Measurements from ENCODE around the gene SH3GL2.
A peak's percentile ranks its signal among the peaks of the same experiment; 100 is the strongest.

SH3GL2 gene

DNA sequence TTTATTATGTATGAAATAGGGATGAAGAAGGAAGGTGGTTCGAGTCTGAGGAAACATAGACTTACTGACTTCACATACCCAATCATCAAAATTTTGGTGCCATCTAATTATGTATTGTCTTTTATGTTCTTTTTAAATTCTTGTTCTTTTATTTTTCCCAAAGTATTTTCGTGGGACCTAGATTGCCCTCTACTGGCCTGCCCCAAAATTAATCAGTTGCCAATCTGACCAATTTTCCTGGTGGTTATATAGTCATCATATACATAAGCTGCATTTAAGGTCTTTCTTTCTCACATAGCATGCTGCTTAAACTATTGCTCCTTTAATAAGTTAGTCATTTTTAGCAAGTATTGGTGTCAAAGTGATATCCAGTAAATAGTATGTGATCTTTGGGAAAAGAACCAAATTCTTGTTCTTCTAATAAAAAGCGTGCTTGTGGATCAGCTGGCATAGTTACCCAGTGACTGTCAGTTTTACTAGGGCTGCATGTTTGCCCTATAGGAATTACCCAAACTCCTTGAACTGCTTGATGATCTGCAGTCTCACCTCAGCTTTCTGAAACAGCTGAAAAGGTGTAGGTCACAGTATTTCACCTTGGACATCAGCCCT, 223.5 kb downstream of the SH3GL2 start:
- Mint-ChIP-seq H3K4me1 (peaks cover 3% of the 10 kb centered on the region), H3K36me3 (ENCODE audit: low read depth) (no peaks in the 10 kb centered on the region), H3K9me3 (no peaks in the 10 kb centered on the region), H3K27me3 (ENCODE audit: low read depth) (peaks cover 12% of the 10 kb centered on the region), H3K4me3 (no peak overlapping the region), H3K27ac (no peak overlapping the region)
- TF ChIP-seq, protein P1, sequence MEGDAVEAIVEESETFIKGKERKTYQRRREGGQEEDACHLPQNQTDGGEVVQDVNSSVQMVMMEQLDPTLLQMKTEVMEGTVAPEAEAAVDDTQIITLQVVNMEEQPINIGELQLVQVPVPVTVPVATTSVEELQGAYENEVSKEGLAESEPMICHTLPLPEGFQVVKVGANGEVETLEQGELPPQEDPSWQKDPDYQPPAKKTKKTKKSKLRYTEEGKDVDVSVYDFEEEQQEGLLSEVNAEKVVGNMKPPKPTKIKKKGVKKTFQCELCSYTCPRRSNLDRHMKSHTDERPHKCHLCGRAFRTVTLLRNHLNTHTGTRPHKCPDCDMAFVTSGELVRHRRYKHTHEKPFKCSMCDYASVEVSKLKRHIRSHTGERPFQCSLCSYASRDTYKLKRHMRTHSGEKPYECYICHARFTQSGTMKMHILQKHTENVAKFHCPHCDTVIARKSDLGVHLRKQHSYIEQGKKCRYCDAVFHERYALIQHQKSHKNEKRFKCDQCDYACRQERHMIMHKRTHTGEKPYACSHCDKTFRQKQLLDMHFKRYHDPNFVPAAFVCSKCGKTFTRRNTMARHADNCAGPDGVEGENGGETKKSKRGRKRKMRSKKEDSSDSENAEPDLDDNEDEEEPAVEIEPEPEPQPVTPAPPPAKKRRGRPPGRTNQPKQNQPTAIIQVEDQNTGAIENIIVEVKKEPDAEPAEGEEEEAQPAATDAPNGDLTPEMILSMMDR (IDR thresholded peaks at IDR 0.05; ENCODE audit: unreplicated experiment in 3 of 3): peak; percentile 44 to 60 (median 56)

DNA sequence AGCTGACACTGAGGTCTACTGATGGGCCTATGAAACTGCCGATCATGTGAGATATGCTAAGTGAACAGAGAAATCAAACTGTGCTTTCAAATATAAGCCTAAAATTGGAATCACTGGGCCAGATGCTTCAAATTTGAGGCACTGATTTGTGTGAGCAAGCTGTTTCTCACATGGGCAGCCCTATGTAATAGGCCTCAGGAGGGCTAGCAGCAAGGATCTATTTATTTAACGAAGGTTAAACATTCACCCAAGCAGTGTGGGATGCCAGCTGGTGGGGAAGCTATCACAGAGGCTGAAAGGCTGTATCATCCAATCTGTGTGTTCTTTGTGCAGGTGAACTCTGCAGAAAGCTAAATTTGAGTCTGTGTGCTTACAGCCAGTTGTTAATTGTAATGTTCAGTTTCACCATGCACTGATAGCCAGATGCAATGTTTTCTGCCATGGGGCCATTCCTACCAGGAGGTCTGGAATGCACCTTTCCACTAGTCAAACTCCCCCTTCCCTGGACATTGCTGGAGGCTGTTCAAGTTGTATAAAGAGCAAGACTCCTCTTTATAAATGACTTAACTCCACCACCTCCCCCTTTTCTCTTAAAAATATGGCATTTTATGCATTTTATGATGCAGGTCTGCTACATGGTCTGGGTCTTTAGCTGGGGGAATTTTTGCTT, 228.9 kb downstream of the SH3GL2 start:
- no peaks in the 10 kb centered on the region for H3K36me3 Mint-ChIP-seq (ENCODE audit: low read depth)
- peaks cover 6% of the 10 kb centered on the region for H3K27me3 Mint-ChIP-seq (ENCODE audit: low read depth)
- H3K4me3 Mint-ChIP-seq: no peak overlapping the region
- no peaks in the 10 kb centered on the region for H3K9me3 Mint-ChIP-seq
- H3K27ac Mint-ChIP-seq: no peak overlapping the region
- TF ChIP-seq, protein P1 (IDR thresholded peaks at IDR 0.05; ENCODE audit: unreplicated experiment in 3 of 3): no peak
- no peaks in the 10 kb centered on the region for H3K4me1 Mint-ChIP-seq

DNA sequence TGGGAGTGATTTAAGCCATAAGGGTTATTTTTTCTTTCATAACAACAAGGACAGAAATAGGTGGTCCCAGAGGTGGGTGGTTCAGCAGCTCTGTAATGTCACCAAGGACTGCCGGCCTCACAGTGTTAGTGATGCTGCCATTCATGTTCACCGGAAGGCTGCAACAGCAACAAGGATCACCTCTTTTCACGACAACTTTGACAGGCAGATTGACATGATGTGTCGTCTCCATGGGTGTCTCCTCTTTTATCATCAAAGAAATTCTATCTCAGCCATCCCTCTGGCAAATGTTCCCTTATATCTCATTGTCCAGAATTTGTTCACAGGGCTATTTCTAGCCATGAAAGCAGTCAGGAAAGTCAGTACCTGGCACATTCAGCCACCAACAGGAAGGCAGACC, 231.5 kb downstream of the SH3GL2 start:
- TF ChIP-seq, protein P1 (IDR thresholded peaks at IDR 0.05; ENCODE audit: unreplicated experiment in 3 of 3): no peak
- no peaks in the 10 kb centered on the region for H3K9me3 Mint-ChIP-seq
- no peaks in the 10 kb centered on the region for H3K36me3 Mint-ChIP-seq (ENCODE audit: low read depth)
- peaks cover 5% of the 10 kb centered on the region for H3K4me1 Mint-ChIP-seq
- H3K27ac Mint-ChIP-seq: no peak overlapping the region
- no peak overlapping the region for H3K4me3 Mint-ChIP-seq
- H3K27me3 Mint-ChIP-seq (ENCODE audit: low read depth): peaks cover 7% of the 10 kb centered on the region

DNA sequence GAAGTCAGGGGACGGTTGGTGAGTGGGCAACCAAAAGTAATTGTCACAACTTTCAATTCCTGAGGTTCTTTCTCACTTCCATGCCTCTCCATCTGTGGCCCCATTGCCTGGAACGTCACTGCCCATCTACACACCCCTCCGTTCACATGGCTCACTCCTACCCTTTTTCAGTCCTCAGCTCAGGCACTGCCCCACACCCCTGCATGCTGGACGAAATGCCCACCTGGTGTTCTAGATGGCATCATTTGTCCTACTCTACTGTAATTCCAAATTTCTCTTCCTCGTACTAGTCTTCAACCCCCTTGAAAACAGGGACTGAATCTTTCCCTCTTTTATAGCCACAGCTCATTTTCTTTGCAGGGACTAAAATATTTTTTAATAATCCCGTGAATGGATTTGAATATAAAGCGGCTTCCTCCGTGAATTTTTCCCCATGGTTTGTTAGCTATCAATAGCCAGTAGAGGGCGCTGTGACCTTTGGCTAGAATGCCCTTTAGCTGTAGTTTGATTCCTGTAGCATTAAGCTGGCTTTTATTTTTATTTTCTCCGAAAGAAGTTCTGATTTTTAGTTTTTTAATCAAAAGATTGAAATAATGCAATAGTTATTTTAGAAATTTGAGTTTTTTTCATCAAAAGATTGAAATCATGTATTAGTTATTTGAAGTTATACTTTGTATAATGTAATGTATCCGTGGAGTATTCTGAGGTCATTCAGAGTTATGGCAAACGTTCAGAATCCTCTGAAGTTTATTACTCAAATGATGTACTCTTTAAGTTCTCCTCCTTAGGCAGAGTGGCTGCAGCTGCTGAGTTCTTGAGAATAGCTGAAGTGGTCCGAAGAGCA, 232.1 kb downstream of the SH3GL2 start:
- Mint-ChIP-seq H3K27ac (peak overlapping the region in 1 of 3 experiments; percentile 78), H3K9me3 (no peaks in the 10 kb centered on the region), H3K4me1 (peaks cover 5% of the 10 kb centered on the region), H3K4me3 (peak overlapping the region in 1 of 3 experiments; percentile 21), H3K27me3 (ENCODE audit: low read depth) (peaks cover 10% of the 10 kb centered on the region), H3K36me3 (ENCODE audit: low read depth) (no peaks in the 10 kb centered on the region)
- TF ChIP-seq, protein P1 (IDR thresholded peaks at IDR 0.05; ENCODE audit: unreplicated experiment in 3 of 3): peak; percentile 91 to 98 (median 95)

DNA sequence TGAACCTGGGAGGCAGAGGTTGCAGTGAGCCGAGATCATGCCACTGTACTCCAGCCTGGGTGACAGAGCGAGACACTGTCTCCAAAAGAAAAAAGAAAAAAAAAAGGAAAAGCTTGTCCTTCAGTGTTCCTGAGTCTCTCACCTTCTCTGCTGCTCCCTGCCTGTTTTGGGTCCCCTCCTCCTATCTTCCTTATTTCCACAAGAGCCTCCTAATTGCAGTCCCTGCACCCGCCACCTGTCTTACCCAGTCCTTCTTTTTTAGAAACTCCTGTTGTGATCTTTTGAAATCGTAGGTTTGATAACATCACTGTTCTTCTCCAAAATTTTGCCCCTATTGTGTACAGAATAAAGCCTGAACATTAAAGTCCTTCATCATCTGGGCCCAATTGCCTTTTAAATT, 234.9 kb downstream of the SH3GL2 start:
- Mint-ChIP-seq H3K27ac (no peak overlapping the region), H3K4me3 (no peak overlapping the region), H3K27me3 (ENCODE audit: low read depth) (peaks cover 14% of the 10 kb centered on the region), H3K36me3 (ENCODE audit: low read depth) (no peaks in the 10 kb centered on the region), H3K9me3 (no peaks in the 10 kb centered on the region), H3K4me1 (peaks cover 5% of the 10 kb centered on the region)
- TF ChIP-seq, protein P1 (IDR thresholded peaks at IDR 0.05; ENCODE audit: unreplicated experiment in 3 of 3): no peak

Data from nephron (organoid).